Stimulated activated CD4-positive, alpha-beta T cell treated with anti-CD3 and anti-CD28 coated beads, Interleukin-2, amount 100 ng/mL, for 48 hours (primary cell): ENCODE data around the gene GP9.

Experiments used
- DNase-seq, 2 donors: peaks; one replicate each; pipeline ENCODE4 v3.0.0-alpha.2; 2020

GP9 gene

GRCh38 chr3:129030611-129031010 lies 30.0 kb upstream of the GP9 start:
- DNase-seq, result no peak

DNA sequence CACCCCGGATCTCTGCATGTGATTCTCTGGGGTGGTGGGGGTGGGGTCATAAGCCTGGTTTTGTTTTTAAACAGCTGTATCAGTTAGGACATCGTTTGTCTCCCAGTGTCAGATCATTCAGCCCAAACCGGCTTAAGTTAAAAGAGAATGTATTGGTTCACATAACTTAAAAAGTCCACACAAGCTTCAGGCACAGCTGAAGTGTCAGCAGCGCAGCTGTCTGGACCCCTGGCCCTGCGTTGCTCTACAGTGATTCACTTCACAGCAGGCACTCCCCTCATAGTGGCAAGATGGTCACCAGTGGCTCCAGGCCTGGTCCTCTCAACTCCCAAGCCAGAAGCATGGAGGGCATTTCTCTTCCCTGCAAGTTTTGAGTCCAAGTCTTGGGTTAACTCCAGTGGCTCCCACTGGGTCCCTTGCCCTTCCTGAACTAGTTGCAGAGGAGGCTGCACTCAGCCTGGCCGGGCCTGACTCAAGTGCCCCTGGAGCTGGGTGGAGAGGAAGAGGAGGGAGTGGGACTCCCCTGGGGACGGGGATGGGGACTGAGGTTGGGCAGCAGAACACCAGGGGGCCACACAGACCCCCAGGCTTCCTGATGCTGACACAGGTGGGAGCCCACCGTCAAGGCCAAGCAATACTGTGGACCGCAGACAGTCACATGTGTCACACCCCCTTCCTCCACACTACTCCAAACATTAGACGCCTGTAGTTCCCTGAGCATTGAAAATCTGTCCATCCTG lies 28.9 kb upstream of the GP9 start:
- no peak for DNase-seq

- DNase-seq, result no peak
Observed at GRCh38 chr3:129032716-129033115, 27.9 kb upstream of the GP9 start.

GRCh38 chr3:129033151-129033550 lies 27.4 kb upstream of the GP9 start:
- DNase-seq, result no peak

GRCh38 chr3:129033633-129034321 lies 26.8 kb upstream of the GP9 start:
- no peak for DNase-seq

DNA sequence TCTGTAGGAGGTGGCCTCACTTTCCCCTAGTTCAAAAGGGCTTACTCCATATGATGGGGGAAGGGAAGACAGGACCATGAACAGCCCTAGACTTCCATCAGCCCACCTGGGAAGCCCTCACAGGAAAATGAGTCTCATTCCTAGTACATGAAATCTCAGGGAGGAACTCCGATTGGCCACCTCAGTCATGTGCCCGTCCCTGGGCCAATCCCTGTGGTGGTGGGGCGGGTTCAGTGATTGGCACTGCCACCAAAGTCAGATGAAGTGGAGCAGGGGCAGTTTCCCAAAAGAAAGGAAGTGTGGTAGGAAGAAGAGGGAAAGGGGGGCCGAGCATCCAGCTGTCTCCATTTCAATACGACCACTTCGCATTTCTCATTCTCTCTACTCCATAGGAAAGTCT lies 25.9 kb upstream of the GP9 start:
- DNase-seq, result no peak

GRCh38 chr3:129035360-129036221 lies 25.0 kb upstream of the GP9 start:
- no peak for DNase-seq

- no peak for DNase-seq
Observed at GRCh38 chr3:129036222-129037092, 24.1 kb upstream of the GP9 start.

GRCh38 chr3:129037093-129037419 lies 23.5 kb upstream of the GP9 start:
- DNase-seq, result no peak

DNA sequence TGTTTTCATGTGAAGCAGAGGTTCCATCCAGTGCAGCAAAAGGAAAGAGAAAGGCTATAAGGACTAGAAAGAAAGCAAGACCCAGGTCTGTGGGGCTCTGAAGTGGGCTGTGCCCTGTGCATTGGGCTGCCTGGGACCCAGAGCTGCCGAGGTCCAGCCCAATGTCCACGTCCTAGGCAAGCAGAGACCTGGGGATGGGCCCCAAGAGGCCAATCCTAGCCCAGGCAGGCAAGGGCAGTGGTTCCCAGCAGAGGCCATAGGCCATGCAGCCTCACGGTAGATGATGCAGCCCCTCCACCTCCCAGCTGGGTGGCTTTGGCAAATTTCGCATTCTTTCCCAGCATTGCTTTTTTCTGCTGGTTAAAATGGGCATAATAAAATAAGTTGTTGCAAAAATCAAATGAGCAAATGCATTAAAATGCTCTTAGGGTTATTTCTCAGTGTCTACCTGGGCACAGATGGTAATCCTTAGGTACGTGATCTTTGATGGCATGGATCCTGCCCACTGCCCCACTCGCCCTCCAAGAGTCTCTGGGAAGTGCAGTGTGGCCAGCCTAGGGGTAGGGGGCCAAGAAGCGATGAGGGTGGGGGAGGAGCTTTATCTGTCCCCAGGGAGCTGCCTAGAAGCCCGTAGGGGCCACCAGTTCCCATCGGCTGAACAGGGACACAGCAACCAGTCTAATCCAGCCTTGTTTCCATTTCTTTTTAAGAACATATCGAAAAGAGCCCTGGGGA lies 22.3 kb upstream of the GP9 start:
- DNase-seq, result no peak

GRCh38 chr3:129039271-129040038 lies 21.1 kb upstream of the GP9 start:
- DNase-seq, result no peak

- no peak for DNase-seq
Observed at GRCh38 chr3:129040039-129040336, 20.6 kb upstream of the GP9 start.

DNA sequence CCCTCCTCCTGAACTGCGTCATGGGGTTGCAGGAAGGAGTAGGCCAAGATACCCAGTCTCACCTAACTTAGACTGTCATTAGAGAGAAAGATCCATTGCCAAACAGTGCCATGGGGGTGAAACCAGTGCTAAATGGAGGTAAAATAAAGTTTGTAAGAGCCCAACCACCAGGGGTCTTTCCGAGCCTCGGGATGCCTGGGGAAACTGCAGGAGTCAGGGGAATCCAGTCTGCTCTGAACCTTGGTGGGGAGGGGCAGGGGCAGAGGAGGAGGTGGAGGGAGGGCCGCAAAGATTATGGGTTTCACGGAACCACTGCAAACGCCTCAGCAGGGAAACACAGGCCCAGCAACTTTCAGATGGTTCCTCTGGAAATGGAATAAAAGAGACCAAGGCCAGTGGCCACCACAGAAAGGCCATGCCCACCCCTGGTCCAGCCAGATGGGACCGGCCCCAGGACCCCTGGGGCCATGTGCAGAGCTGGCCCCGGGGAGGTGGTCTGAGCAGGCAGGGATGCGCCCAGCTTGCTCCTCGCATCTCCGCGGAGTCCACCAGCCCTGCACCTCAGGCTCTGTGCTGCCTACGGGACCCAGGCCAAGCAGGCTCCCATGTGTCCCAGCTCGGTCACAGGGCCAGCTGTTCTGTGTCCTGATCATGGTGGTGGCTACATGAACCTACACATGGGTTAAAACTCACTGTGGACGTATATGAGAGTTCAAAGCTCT lies 19.8 kb upstream of the GP9 start:
- DNase-seq, result no peak

- peak in 1 of 2 donors; percentile 51 for DNase-seq
Observed at GRCh38 chr3:129045675-129046036, 14.9 kb upstream of the GP9 start.

GRCh38 chr3:129046037-129046731 lies 14.4 kb upstream of the GP9 start:
- peak in 1 of 2 donors; percentile 29 for DNase-seq

DNA sequence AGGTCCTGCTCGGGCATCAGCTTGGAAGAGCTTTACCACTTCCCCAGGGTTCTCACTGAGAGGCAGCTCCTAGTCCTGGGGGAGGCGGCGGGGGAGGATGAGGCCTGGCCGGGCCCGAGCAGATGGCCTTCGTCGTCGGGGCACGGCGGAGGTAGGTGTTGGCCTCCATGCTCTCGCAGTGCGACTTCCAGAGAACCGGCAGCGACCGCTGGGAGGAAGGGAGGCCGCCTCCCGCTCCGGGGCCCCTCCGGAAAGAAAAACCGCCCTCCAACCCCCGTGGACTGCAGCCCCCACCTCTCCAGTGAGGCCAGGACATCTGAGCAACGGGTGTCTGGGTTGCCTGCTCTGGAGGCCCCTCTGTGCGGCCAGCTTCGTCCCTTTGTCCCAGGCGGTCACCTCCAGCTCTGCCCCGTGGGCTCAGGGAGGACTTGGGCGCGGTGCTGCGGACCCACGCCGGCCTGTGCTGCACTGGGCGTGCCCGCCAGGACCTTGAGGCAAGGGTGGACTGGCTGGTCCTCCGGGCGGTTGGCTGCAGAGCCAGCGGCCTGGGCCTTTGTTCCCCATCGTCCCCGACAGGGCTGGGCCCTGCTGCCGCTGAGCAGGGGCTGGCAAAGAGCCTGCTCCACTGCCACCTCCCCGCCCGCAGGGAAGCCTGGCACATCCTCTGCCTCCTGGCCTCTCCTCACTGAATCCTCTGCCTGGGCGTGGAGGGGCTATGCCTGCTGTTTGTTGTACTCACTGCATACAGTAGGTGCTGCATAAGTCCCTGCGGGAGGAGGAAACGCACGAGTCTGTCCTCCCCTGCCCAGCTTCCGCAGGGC lies 13.6 kb upstream of the GP9 start:
- DNase-seq, result no peak

GRCh38 chr3:129047553-129047839 lies 13.1 kb upstream of the GP9 start:
- no peak for DNase-seq

DNA sequence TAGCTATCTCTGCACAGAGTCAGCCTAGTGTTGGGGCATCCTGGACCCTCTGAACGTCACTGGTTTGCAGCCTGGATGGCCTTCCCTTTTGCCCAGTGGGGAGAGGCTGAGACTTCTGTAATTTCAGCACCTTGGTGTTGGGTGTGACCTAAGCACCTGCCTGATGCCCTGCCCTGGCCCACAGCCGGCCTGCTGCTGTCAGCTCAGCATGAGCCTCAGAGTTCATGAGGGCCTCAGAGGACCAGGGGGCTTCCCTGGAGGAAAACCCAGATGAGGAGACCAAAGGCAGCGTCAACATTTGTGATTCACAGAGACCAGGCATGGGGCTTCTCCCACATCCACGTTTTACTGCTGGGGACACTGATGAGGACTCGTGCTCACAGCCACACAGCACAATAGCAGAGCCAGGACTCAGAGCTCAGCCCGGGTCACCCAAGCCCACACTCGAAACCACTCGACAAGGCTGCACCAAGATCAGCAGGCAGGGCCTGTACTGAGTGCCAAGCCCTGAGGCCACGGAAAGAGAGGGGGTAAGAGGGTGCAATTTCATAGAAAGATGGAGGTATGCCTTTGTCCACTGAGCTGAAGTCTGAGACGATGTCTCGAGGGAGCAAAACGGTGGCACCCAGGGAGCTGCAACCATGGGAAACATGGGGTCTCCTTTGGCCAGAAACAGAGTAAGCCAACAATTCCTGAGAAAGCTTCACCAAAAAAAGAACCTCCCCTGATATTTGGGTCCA lies 9.9 kb upstream of the GP9 start:
- no peak for DNase-seq

- DNase-seq, result no peak
Observed at GRCh38 chr3:129051871-129052340, 8.7 kb upstream of the GP9 start.
